Sigmoid colon (tissue), 4 donors: ENCODE results near the gene PLPP3.

Experiments used
- CTCF ChIP-seq, 4 experiments: fragments of 450-650 bp in 3 of 4; fragments of 200-600 bp in 1 of 4; IDR thresholded peaks; one replicate each; pipeline ENCODE4 v1.5.1; 2016 to 2019; ENCODE audit warnings: antibody characterized with exemption in 4 of 4, mild to moderate bottlenecking in 3 of 4, moderate library complexity in 2 of 4
- POLR2A ChIP-seq, 2 donors: fragments of 450-650 bp; IDR thresholded peaks; one replicate each; pipeline ENCODE4 v1.6.1; 2016; ENCODE audit warnings: antibody characterized with exemption in 2 of 2, mild to moderate bottlenecking in 2 of 2, moderate library complexity in 2 of 2
- POLR2AphosphoS5 ChIP-seq, 4 donors: sonication (generic); formaldehyde crosslinking; IDR thresholded peaks; one replicate each; pipeline ENCODE4 v1.6.1; 2017; ENCODE audit warnings: antibody characterized with exemption in 4 of 4

DNA sequence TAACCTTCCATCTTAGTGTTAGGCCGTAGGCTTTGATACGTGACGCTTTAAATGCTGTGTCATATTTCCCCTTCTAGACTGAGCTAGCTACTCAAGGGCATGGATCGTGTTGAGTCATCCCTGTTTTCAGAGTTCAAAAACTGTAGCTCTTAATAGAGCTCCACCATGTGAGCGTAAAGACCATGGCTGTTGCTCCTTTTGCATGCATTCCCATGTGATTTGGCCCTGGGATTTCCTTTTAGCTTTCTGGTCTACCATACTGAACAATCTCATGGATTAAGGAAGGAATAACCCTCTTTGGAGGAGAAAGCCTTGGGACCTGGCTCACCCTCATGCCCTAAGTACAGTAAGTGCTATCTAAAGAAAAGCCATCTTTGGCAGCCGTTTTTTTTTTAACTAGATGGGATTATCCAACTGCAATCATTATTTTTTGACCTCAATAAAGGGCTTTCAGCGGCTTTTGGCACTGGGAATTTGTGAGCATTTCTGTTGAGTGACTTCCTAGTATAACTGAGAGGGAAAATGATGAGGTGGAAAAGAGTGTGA is 76.6 kb downstream of the PLPP3 start:
- TF ChIP-seq POLR2A (IDR thresholded peaks at IDR 0.05) (no peak), CTCF (IDR thresholded peaks at IDR 0.05) (no peak), POLR2AphosphoS5 (IDR thresholded peaks at IDR 0.05) (no peak)
